Hepatocyte (in vitro differentiated cells): ENCODE data around the gene FAT2. TPM values are rescaled to one million over a fixed set of nuclear protein-coding genes. Genes with fewer than 3 reads are reported as not detected.

Experiments used
- DNase-seq: peaks from one replicate; pipeline ENCODE4 v3.0.0-alpha.2; 2016; ENCODE audit warnings: low spot score
- H2AFZ ChIP-seq: fragments of 200-600 bp; sonication (generic); 2 replicates; pipeline ENCODE4 v1.6.0; 2016; ENCODE audit warnings: antibody characterized with exemption, mild to moderate bottlenecking
- H3K27ac ChIP-seq: fragments of 200-600 bp; sonication (generic); 2 replicates; pipeline ENCODE4 v1.5.1; 2016; ENCODE audit warnings: mild to moderate bottlenecking
- H3K27me3 ChIP-seq: fragments of 200-600 bp; sonication (generic); 2 replicates; pipeline ENCODE4 v1.6.1; 2016
- H3K36me3 ChIP-seq: fragments of 200-600 bp; sonication (generic); replicated peaks from 2 replicates; pipeline ENCODE4 v1.5.1; 2016; ENCODE audit warnings: low read depth; ENCODE audit not compliant: insufficient read depth
- H3K4me1 ChIP-seq: fragments of 200-600 bp; sonication (generic); 2 replicates; pipeline ENCODE4 v1.5.1; 2016; ENCODE audit warnings: mild to moderate bottlenecking, moderate library complexity; ENCODE audit not compliant: insufficient read depth
- H3K4me2 ChIP-seq: fragments of 200-600 bp; sonication (generic); 2 replicates; pipeline ENCODE4 v1.6.0; 2016
- H3K4me3 ChIP-seq: fragments of 200-600 bp; sonication (generic); 2 replicates; pipeline ENCODE4 v1.5.1; 2016; ENCODE audit warnings: mild to moderate bottlenecking
- H3K79me2 ChIP-seq: fragments of 200-600 bp; sonication (generic); 2 replicates; pipeline ENCODE4 v1.6.0; 2017; ENCODE audit warnings: mild to moderate bottlenecking
- H3K9me2 ChIP-seq: fragments of 200-600 bp; sonication (generic); replicated peaks from 2 replicates; pipeline ENCODE4 v1.6.0; 2017; ENCODE audit warnings: mild to moderate bottlenecking; ENCODE audit not compliant: insufficient read depth
- H3K9me3 ChIP-seq: fragments of 200-600 bp; sonication (generic); 2 replicates; pipeline ENCODE4 v1.5.1; 2016; ENCODE audit warnings: low read depth, mild to moderate bottlenecking
- H4K20me1 ChIP-seq: fragments of 200-600 bp; sonication (generic); 2 replicates; pipeline ENCODE4 v1.6.0; 2016; ENCODE audit warnings: mild to moderate bottlenecking; ENCODE audit not compliant: insufficient read depth, poor library complexity, severe bottlenecking
- EZH2 ChIP-seq: fragments of 200-600 bp; sonication (generic); IDR thresholded peaks from 2 replicates; pipeline ENCODE4 v1.6.1; 2016; ENCODE audit warnings: antibody characterized with exemption, mild to moderate bottlenecking, borderline replicate concordance
- EZH2phosphoT487 ChIP-seq: fragments of 200-600 bp; sonication (generic); IDR thresholded peaks from one replicate; pipeline ENCODE4 v1.6.1; 2018; ENCODE audit warnings: antibody characterized with exemption, mild to moderate bottlenecking, low read depth, moderate library complexity; ENCODE audit not compliant: unreplicated experiment, severe bottlenecking
- WGBS: methylation state at CpG from one replicate; pipeline ENCODE4 v1.1.6; 2016; ENCODE audit warnings: low lambda C conversion rate; ENCODE audit errors: missing lambda C conversion rate; 5-methylcytosine and 5-hydroxymethylcytosine counted together
- polyA plus RNA-seq: library from polyadenylated mRNA; unstranded; fragments of >200 nt; fragmentation: Nextera tagmentation; extraction: Ambion mirVana; gene quantifications from 2 replicates; pipeline ENCODE4 v1.2.1, GENCODE V29; 2016
- total RNA-seq: library from RNA; depleted of rRNA; stranded (reverse); fragments of >200 nt; gene quantifications from 2 replicates; pipeline ENCODE4 v1.2.3, GENCODE V29; 2014
- TF ChIP-seq, protein P1 (sequence below): fragments of 200-600 bp; sonication (generic); IDR thresholded peaks from 2 replicates; pipeline ENCODE4 v1.5.1; 2016; ENCODE audit warnings: antibody characterized with exemption, mild to moderate bottlenecking; ENCODE audit not compliant: poor library complexity

FAT2 gene
- total and polyA plus RNA-seq, 2 experiments from 2014 or later: 0.10 to 0.40 TPM

DNA sequence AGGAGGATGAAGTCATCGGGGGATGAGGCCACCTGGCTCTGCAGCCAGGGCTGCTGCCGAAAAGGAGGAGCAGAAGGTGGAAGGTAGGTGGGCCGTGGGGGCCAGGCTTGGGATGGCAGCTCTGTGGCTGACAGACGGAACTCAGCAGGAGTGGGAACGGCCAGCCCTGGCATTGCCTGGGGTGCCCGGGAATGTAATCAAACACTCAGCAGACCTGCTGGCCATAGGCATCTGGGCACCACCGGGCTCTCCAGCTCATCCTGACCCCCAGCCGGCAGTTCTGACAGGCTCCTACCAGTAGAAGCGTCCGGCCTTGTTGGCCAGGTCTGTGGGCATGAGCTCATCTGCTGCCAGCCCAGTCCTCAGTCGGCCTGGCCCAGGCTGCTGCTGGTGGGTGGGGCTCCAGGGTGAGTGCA lies 4.3 kb upstream of the FAT2 start:
- WGBS: 90% methylated on average over 11 of the region's 11 CpGs
- no peaks in the 10 kb centered on the region for H3K79me2 ChIP-seq
- no peaks in the 10 kb centered on the region for H4K20me1 ChIP-seq
- TF ChIP-seq, protein P1, sequence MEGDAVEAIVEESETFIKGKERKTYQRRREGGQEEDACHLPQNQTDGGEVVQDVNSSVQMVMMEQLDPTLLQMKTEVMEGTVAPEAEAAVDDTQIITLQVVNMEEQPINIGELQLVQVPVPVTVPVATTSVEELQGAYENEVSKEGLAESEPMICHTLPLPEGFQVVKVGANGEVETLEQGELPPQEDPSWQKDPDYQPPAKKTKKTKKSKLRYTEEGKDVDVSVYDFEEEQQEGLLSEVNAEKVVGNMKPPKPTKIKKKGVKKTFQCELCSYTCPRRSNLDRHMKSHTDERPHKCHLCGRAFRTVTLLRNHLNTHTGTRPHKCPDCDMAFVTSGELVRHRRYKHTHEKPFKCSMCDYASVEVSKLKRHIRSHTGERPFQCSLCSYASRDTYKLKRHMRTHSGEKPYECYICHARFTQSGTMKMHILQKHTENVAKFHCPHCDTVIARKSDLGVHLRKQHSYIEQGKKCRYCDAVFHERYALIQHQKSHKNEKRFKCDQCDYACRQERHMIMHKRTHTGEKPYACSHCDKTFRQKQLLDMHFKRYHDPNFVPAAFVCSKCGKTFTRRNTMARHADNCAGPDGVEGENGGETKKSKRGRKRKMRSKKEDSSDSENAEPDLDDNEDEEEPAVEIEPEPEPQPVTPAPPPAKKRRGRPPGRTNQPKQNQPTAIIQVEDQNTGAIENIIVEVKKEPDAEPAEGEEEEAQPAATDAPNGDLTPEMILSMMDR: no peak
- TF ChIP-seq EZH2 (no peak), EZH2phosphoT487 (no peak)
- H3K27ac ChIP-seq: no peak overlapping the region
- no peak for DNase-seq
- H3K9me3 ChIP-seq: no peaks in the 10 kb centered on the region
- peaks cover 21% of the 10 kb centered on the region for H3K4me1 ChIP-seq
- H3K4me2 ChIP-seq: no peak overlapping the region
- no peak overlapping the region for H3K4me3 ChIP-seq
- H3K9me2 ChIP-seq: no peaks in the 10 kb centered on the region
- no peaks in the 10 kb centered on the region for H3K36me3 ChIP-seq
- H2AFZ ChIP-seq: no peak overlapping the region
- H3K27me3 ChIP-seq: peaks cover 3% of the 10 kb centered on the region

DNA sequence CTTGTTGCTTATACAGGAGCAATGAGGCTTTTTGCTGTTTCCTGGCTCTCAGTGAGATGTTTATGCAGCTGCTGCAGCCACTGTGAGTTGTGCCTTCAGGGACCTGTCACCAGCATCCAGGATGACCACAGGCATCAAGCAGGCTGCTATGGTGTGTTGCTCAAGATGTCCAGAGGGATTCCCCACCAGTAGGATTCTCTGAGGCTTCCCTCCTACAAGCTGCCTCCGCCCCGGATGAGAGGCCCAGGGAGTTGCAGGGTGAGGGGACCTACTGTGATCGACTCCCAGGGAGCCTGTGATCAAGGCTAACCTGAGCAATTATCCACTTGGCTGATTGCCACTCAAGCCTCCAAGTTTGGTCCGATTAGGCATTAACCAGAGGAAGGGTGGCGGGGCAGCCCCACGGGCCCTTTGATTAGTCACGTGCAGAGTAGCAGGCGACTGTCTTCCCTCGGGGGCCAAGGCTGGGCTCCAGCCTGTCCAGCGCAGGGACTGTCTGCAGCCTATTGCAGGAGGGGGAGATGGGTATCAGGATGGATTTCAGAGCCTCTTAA lies 1.8 kb upstream of the FAT2 start:
- Histone ChIP-seq H3K9me2 (no peaks in the 10 kb centered on the region), H3K36me3 (no peaks in the 10 kb centered on the region), H3K4me2 (no peak overlapping the region), H2AFZ (no peak overlapping the region), H3K27ac (no peak overlapping the region), H3K4me3 (no peak overlapping the region), H3K4me1 (peaks cover 21% of the 10 kb centered on the region), H4K20me1 (no peaks in the 10 kb centered on the region), H3K9me3 (no peaks in the 10 kb centered on the region), H3K79me2 (no peaks in the 10 kb centered on the region), H3K27me3 (peaks cover 3% of the 10 kb centered on the region)
- peak; percentile 77 for DNase-seq
- 25% methylated on average over 10 of the region's 10 CpGs for WGBS
- TF ChIP-seq, protein P1: no peak
- TF ChIP-seq EZH2phosphoT487 (no peak), EZH2 (no peak)

DNA sequence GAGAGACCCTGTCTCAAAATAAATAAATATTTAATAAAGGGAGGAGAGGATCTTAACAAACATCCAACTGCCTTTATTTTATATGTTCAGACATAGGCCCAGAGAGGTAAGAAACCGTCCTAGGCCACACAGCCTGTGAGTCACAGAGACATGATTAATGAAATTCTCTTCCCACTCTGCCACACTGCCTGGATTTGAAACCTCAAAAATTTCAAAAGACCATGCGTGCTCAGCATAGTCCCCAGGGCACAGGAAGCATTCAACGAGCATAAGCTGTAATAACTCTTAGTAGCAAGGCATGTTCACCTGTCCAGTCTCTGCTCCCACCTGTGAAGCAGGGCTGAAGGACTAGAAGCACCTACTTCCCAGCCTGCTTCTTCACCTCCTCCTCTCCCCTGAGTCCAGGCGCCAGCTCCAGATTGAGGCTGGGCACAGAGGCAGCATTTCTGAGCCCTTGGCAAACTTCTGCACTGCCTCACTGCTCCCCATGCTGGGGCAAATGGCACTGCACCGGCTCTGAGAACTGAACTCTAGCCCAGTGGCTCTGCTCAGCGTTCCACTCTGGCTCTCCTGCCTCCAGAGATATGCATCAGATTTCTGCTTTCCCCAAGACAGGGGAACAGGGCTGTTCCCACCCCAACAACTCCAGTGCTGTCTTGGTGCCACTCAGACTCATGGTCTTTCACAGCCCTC lies 1.1 kb downstream of the FAT2 start:
- no peak for TF ChIP-seq EZH2phosphoT487
- no peak for TF ChIP-seq EZH2
- TF ChIP-seq, protein P1: no peak
- H3K4me3 ChIP-seq: no peak overlapping the region
- no peaks in the 10 kb centered on the region for H4K20me1 ChIP-seq
- H3K27ac ChIP-seq: no peak overlapping the region
- H3K4me2 ChIP-seq: no peak overlapping the region
- no peak overlapping the region for H2AFZ ChIP-seq
- H3K9me3 ChIP-seq: no peaks in the 10 kb centered on the region
- no peaks in the 10 kb centered on the region for H3K79me2 ChIP-seq
- no peak for DNase-seq
- 75% methylated on average over 6 of the region's 6 CpGs for WGBS
- peaks cover 3% of the 10 kb centered on the region for H3K27me3 ChIP-seq
- no peaks in the 10 kb centered on the region for H3K9me2 ChIP-seq
- H3K36me3 ChIP-seq: no peaks in the 10 kb centered on the region
- H3K4me1 ChIP-seq: peaks cover 12% of the 10 kb centered on the region
